Ishikawa (cell line): ENCODE measurements around the gene TPPP2.

Experiments used
- CEBPB ChIP-seq: IDR thresholded peaks from 2 replicates; pipeline ENCODE4 v1.6.1; 2012
- CREB1 ChIP-seq: IDR thresholded peaks from 2 replicates; pipeline ENCODE4 v1.6.1; 2012; ENCODE audit warnings: low read depth
- EGR1 ChIP-seq: IDR thresholded peaks from 2 replicates; pipeline ENCODE4 v1.6.1; 2012
- EP300 ChIP-seq: IDR thresholded peaks from 2 replicates; pipeline ENCODE4 v1.6.1; 2012; ENCODE audit warnings: borderline replicate concordance
- FOXM1 ChIP-seq: IDR thresholded peaks from 2 replicates; pipeline ENCODE4 v1.6.1; 2012; ENCODE audit warnings: low read depth, borderline replicate concordance
- NFIC ChIP-seq: IDR thresholded peaks from 2 replicates; pipeline ENCODE4 v1.6.1; 2012
- RAD21 ChIP-seq: IDR thresholded peaks from 2 replicates; pipeline ENCODE4 v1.6.1; 2012; ENCODE audit warnings: low read depth
- TAF1 ChIP-seq: IDR thresholded peaks from 2 replicates; pipeline ENCODE4 v1.6.1; 2012; ENCODE audit warnings: low read depth, mild to moderate bottlenecking
- TCF12 ChIP-seq: IDR thresholded peaks from 2 replicates; pipeline ENCODE4 v1.6.1; 2012; ENCODE audit warnings: low read depth
- TEAD4 ChIP-seq: IDR thresholded peaks from 2 replicates; pipeline ENCODE4 v1.6.1; 2012
- YY1 ChIP-seq: IDR thresholded peaks from 2 replicates; pipeline ENCODE4 v1.6.1; 2012; ENCODE audit warnings: low read depth
- ZBTB7A ChIP-seq: IDR thresholded peaks from 2 replicates; pipeline ENCODE4 v1.6.1; 2012; ENCODE audit warnings: low read depth
- TF ChIP-seq, protein P1 (sequence below): IDR thresholded peaks from 2 replicates; pipeline ENCODE4 v1.6.1; 2012; ENCODE audit warnings: low read depth, mild to moderate bottlenecking
- TF ChIP-seq, protein P2 (sequence below): IDR thresholded peaks from 2 replicates; pipeline ENCODE4 v1.6.1; 2012
- TF ChIP-seq, protein P3 (sequence below): IDR thresholded peaks from 2 replicates; pipeline ENCODE4 v1.6.1; 2012

TPPP2 gene

DNA sequence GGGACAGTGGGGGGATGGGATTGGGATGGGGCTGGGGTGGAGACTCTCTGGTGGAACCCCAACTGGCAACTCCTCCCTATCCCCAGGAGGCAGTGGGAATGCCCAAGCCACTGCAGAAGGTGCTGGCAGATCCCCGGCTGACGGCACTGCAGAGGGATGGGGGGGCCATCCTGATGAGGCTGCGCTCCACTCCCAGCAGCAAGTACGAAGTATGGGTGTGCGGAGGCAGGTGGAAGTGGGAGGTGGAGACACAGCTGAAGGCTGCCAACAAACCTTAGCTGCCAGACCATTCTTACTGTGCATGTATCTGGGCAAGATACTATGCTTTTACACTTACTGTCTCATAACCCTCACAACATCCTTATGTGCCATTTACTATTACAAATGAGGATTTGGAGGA, 48.3 kb downstream of the TPPP2 start:
- TF ChIP-seq RAD21 (no peak), TEAD4 (no peak), CEBPB (no peak)

DNA sequence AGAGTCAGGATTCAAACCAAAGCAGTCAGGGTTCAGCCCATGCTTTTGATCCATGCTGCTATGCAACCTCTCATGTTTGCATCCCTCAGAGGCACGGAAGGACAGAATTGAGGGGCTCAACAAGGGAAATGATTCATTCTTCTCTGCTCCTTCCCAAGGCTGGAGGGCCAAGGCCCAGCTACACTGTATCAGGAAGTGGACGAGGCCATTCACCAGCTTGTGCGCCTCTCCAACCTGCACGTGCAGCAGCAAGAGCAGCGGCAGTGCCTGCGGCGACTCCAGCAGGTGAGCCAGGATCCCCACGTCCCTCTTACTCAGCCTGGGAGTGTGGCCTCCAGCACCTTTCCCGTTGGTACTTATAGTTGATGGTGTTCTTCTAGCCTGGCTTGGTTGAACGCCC, 48.7 kb downstream of the TPPP2 start:
- TF ChIP-seq EP300 (no peak), TEAD4 (no peak), RAD21 (no peak), CREB1 (no peak), YY1 (no peak), TCF12 (no peak), NFIC (no peak), CEBPB (no peak), FOXM1 (no peak), ZBTB7A (no peak), TAF1 (no peak), EGR1 (no peak)
- TF ChIP-seq, protein P1, sequence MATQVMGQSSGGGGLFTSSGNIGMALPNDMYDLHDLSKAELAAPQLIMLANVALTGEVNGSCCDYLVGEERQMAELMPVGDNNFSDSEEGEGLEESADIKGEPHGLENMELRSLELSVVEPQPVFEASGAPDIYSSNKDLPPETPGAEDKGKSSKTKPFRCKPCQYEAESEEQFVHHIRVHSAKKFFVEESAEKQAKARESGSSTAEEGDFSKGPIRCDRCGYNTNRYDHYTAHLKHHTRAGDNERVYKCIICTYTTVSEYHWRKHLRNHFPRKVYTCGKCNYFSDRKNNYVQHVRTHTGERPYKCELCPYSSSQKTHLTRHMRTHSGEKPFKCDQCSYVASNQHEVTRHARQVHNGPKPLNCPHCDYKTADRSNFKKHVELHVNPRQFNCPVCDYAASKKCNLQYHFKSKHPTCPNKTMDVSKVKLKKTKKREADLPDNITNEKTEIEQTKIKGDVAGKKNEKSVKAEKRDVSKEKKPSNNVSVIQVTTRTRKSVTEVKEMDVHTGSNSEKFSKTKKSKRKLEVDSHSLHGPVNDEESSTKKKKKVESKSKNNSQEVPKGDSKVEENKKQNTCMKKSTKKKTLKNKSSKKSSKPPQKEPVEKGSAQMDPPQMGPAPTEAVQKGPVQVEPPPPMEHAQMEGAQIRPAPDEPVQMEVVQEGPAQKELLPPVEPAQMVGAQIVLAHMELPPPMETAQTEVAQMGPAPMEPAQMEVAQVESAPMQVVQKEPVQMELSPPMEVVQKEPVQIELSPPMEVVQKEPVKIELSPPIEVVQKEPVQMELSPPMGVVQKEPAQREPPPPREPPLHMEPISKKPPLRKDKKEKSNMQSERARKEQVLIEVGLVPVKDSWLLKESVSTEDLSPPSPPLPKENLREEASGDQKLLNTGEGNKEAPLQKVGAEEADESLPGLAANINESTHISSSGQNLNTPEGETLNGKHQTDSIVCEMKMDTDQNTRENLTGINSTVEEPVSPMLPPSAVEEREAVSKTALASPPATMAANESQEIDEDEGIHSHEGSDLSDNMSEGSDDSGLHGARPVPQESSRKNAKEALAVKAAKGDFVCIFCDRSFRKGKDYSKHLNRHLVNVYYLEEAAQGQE = no peak
- TF ChIP-seq, protein P2, sequence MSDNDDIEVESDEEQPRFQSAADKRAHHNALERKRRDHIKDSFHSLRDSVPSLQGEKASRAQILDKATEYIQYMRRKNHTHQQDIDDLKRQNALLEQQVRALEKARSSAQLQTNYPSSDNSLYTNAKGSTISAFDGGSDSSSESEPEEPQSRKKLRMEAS = no peak
- TF ChIP-seq, protein P3, sequence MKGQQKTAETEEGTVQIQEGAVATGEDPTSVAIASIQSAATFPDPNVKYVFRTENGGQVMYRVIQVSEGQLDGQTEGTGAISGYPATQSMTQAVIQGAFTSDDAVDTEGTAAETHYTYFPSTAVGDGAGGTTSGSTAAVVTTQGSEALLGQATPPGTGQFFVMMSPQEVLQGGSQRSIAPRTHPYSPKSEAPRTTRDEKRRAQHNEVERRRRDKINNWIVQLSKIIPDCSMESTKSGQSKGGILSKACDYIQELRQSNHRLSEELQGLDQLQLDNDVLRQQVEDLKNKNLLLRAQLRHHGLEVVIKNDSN = no peak

DNA sequence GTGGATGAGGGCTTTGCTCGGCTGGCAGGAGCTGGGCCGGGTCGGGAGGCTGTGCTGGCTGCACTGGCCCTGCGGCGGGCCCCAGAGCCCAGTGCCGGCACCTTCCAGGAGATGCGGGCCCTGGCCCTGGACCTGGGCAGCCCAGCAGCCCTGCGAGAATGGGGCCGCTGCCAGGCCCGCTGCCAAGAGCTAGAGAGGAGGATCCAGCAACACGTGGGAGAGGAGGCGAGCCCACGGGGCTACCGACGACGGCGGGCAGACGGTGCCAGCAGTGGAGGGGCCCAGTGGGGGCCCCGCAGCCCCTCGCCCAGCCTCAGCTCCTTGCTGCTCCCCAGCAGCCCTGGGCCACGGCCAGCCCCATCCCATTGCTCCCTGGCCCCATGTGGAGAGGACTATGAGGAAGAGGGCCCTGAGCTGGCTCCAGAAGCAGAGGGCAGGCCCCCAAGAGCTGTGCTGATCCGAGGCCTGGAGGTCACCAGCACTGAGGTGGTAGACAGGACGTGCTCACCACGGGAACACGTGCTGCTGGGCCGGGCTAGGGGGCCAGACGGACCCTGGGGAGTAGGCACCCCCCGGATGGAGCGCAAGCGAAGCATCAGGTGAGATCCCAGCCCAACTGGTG, 51.6 kb downstream of the TPPP2 start:
- TF ChIP-seq, protein P2 = no peak
